Measurements from ENCODE around the gene NPC1L1.

- TF ChIP-seq POLR2A (IDR thresholded peaks at IDR 0.05) (no peak), CTCF (IDR thresholded peaks at IDR 0.05 in 4 of 5, conservative IDR thresholded peaks at IDR 0.05 in 1 of 5) (no peak)
Observed at GRCh38 chr7:44541876-44542610, 913 bp upstream of the NPC1L1 start.
